ENCODE measurements around the gene STIM1.

STIM1 gene

DNA sequence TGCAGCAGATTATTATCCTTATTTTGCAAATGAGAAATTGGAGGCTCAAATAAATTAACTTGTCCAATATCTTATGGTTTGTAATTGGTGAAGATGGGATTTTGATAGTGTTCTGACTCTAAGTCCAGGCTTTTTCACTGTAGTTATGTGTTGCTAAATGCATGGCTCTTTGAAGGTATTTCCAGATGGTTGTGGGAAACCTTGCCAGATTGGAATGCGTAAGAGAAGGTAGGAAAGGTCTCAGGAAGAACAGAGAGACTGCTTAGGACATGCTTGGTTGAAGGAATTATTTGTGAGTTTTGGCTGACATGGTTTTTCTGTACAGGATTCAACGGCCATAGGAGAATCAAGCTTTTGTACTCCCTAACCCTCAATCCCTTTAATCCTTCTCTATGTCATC is 108.6 kb downstream of the STIM1 start:
- no peak overlapping the region for H3K27ac ChIP-seq
- DNase-seq (ENCODE audit: low read depth, low spot score), result no peak

- no peak overlapping the region for H3K27ac ChIP-seq
- DNase-seq (ENCODE audit: low read depth, low spot score), result no peak
Measured at GRCh38 chr11:3964935-3965604, 109.6 kb downstream of the STIM1 start.

DNA sequence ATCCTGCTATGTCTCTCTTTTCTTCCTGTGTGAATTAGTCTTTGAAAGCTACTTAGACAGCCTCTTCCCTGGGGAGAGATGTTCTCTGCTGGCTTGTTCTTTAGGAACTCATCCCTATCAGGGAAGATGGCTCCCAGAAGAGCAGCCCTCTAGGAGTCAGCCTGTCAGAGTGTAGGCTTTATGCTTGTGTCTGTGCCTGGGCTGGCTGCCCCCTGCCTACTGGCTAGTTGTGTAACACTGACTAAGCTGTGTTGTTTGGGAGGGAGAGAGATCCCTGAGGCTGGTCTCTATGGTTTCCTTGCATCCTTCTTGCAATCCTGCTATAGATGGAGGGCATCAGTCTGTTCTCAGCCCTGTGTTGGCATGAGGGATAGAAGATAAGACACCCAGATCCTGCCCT is 112.2 kb downstream of the STIM1 start:
- DNase-seq (ENCODE audit: low read depth, low spot score), result no peak
- no peak overlapping the region for H3K27ac ChIP-seq

DNA sequence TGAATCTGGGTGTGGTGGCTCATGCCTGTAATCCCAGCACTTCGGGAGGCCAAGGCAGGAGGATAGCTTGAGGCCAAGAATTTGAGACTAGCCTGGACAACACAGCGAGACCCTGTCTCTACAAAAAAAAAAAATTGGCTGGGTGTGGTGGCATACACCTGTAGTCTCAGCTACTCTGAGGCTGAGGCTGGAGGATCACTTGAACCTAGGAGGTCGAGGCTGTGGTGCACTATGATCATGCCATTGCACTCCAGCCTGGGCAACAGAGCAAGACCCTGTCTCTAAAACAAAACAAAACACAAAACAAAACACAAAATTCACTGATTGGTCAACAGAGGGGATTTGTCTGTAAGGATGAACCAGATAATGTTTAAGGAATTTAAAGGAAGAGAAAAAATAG is 113.7 kb downstream of the STIM1 start:
- no peak for DNase-seq (ENCODE audit: low read depth, low spot score)
- no peak overlapping the region for H3K27ac ChIP-seq

- H3K27ac ChIP-seq, result no peak overlapping the region
- no peak for DNase-seq (ENCODE audit: low read depth, low spot score)
Measured at GRCh38 chr11:3969613-3970012, 114.1 kb downstream of the STIM1 start.

DNA sequence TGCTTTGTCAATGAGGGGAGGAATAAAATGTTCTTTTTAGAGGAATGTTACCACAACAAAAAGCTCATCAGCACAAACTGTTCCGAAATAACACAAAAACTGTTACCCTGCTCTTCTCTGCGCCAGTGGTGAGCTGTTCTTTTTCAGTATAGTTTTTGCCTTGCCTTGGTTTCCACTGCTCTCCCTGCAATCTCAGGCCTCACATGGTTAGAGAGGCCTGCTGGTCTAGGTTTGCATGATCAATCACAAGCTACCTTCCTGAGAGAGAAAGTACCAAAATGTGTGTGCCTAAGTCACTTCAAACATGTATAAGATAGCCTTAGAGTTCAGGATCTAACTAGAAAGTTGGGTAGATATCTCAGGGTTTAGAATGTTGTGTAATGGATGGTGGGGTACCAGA is 114.6 kb downstream of the STIM1 start:
- no peak for DNase-seq (ENCODE audit: low read depth, low spot score)
- no peak overlapping the region for H3K27ac ChIP-seq

DNA sequence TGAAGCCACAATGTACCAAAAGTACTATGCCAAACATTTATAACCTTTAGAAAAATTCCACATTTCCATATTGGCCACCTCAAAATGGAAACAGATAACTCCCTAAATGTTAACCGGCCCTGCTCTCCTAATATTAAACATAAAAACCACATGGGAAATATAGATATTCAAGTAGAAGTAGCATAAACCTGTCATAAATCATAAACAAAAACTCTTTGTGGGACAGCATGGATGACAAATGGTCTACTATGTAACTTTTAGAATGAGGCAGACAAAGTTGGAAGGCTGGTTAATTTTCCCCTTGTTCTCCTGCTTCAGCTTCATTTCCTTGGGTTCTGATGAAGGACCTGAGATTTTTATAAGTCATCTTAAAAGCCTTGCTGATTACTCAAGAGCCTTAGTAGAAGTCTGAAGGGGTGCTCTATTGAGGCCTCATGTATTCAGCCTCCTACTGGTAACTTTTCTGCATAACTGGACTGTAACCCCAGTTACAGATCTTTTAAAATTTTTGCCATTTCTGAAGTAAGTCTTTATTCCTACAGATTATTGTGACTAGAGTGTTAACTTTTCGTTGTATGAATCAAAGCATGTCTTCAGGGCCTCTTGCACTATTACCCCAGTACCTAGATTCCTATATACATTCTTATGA is 116.4 kb downstream of the STIM1 start:
- DNase-seq (ENCODE audit: low read depth, low spot score), result no peak

DNA sequence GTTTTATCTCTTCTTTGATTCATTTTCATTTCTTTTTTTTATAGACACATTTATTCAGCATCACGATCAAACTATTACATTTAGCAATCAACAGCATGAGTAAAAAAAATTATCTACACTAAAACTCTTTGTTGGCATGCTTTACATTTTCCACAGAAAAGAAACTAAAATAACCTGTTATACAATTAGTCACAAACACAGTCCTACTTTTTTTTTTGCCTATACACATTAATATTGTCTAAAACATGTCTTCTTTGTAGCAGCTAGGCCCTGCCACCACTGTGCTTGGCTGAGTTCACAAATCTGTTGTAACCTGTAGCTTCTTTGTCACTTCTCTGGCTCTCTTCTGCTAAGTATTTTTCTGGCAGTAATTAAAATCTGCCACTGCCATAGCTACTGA is 117.0 kb downstream of the STIM1 start:
- DNase-seq (ENCODE audit: low read depth, low spot score), result no peak
- no peak overlapping the region for H3K27ac ChIP-seq

More for the DNA sequence above, 116.4 kb downstream of the STIM1 start:
- H3K27ac ChIP-seq, result no peak overlapping the region

- H3K27ac ChIP-seq, result no peak overlapping the region
- no peak for DNase-seq (ENCODE audit: low read depth, low spot score)
Measured at GRCh38 chr11:3977078-3977477, 121.6 kb downstream of the STIM1 start.

DNA sequence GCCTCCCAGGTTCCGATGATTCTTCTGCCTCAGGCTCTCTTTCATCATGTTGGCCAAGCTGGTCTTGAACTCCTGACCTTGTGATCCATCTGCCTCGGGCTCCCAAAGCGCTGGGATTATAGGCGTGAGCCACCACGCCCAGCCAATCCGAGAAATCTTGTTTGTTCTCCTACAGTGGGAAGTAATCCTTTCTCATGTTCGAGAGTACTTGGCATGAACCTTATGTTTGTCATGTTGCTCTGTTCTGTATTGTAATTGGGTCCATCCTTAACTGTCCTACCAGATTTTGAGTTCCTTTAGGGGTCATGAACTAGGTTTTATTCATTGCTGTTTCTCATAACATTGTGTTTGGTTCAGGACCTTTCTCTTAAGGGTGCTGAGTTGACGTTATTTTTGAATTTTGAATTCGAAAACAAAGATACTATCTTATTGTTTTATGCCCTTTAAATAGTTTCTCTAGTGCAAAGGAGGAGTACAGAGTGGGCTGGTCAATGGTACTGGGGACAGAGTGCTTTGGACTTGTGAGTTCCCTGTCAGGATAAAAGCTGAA is 125.7 kb downstream of the STIM1 start:
- DNase-seq (ENCODE audit: low read depth, low spot score), result no peak
- H3K27ac ChIP-seq, result no peak overlapping the region

- H3K27ac ChIP-seq, result no peak overlapping the region
- no peak for DNase-seq (ENCODE audit: low read depth, low spot score)
Measured at GRCh38 chr11:3982431-3982830, 127.0 kb downstream of the STIM1 start.

- DNase-seq (ENCODE audit: low read depth, low spot score), result no peak
- no peak overlapping the region for H3K27ac ChIP-seq
Measured at GRCh38 chr11:3983101-3983500, 127.6 kb downstream of the STIM1 start.

- DNase-seq (ENCODE audit: low read depth, low spot score), result no peak
- no peak overlapping the region for H3K27ac ChIP-seq
Measured at GRCh38 chr11:3984896-3985295, 129.4 kb downstream of the STIM1 start.

- DNase-seq (ENCODE audit: low read depth, low spot score), result no peak
- no peak overlapping the region for H3K27ac ChIP-seq
Measured at GRCh38 chr11:3985631-3986030, 130.2 kb downstream of the STIM1 start.

- no peak overlapping the region for H3K27ac ChIP-seq
Measured at GRCh38 chr11:3986301-3986700, 130.8 kb downstream of the STIM1 start.

DNA sequence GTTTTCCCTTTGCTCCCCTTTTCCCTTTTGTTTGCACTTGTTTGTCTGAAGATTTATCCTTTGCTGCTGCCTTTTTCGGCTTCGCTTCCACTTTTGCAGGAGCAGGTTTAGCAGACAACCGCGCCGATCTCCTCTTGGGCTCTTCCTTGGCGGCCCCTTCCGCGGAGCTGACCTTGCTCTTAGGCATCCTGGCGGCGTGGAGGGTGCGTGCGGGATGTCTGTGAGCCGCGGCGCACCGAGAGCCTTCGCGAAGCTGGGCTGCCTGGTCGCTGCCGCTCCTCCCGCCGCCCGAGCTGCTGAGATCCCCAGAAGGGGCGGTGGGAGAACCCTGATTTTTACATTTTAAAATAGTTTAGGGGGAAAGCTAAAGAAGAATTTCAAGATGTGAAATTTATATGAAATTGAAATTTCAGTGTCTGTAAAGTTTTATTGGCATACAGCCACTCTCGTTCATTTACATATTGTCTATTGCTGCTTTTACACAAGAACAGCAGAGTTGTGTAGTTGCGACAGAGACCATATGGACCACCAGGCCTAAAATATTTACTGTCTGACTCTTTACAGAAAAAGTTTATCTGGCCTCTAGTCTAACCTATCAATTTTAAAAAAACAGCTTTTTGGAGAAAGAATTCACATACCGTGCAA is 133.9 kb downstream of the STIM1 start:
- H3K27ac ChIP-seq, result no peak overlapping the region
- no peak for DNase-seq (ENCODE audit: low read depth, low spot score)

More at GRCh38 chr11:3986301-3986700, 130.8 kb downstream of the STIM1 start:
- no peak for DNase-seq (ENCODE audit: low read depth, low spot score)

DNA sequence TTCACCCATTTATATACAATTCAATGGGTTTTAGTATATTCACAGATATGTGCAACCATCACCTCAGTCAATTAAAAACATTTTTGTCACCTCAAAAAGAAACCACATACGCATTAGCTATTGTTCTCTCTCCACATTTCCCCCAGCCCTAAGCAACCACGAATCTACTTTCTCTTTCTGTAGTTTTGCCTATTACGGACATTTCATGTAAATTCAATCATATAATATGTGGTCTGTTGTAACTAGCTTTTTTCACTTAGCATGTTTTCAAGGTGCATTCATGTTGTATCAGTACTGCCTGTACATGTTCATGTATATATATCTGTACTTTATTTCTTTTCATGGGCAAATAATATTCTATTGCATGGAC is 134.4 kb downstream of the STIM1 start:
- no peak overlapping the region for H3K27ac ChIP-seq
- DNase-seq (ENCODE audit: low read depth, low spot score), result no peak

- no peak for DNase-seq (ENCODE audit: low read depth, low spot score)
- no peak overlapping the region for H3K27ac ChIP-seq
Measured at GRCh38 chr11:3990406-3990805, 134.9 kb downstream of the STIM1 start.

- H3K27ac ChIP-seq, result no peak overlapping the region
Measured at GRCh38 chr11:3992964-3993363, 137.5 kb downstream of the STIM1 start.

GRCh38 chr11:3994030-3994640 is 138.7 kb downstream of the STIM1 start:
- H3K27ac ChIP-seq, result no peak overlapping the region
- DNase-seq (ENCODE audit: low read depth, low spot score), result no peak

More at GRCh38 chr11:3992964-3993363, 137.5 kb downstream of the STIM1 start:
- no peak for DNase-seq (ENCODE audit: low read depth, low spot score)

DNA sequence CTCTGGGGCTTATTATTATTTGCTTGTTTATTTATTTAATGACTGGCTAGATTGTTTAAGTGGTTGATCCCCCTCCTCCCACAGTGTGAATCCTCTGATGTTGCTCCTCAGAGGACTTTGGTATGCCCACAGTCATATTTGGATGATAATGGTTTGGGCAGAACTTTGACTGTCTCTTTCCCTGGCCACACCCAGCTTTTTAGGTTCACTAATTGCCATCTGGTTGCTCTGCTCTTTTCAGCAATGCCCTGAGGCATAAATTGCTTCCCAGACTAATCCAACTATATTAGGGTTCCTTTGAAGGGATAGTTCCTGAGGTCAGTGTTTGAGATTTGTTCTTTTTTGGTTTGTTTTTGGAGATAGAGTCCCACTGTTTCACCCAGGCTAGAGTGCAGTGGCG is 139.8 kb downstream of the STIM1 start:
- no peak for DNase-seq (ENCODE audit: low read depth, low spot score)
- no peak overlapping the region for H3K27ac ChIP-seq

Data from epithelial cell of prostate (primary cell).